NB4 (cell line): ENCODE data around the gene TMEM192.
"Not testable (repeated sequence)": the region's sequence is repeated elsewhere in the genome, so short reads cannot be mapped to it uniquely, and the experiment has no call there.

Source experiments
- DNase-seq: peaks from one replicate; pipeline ENCODE4 v3.0.0; 2010; ENCODE audit warnings: low read depth
- H3K4me3 ChIP-seq: one replicate; pipeline ENCODE4 v1.5.1; 2011; ENCODE audit warnings: mild to moderate bottlenecking, low read depth, low read length, moderate library complexity
- CTCF ChIP-seq: IDR thresholded peaks from one replicate; pipeline ENCODE4 v1.5.1; 2012; ENCODE audit warnings: low read depth, low read length
- MAX ChIP-seq: IDR thresholded peaks from 2 replicates; pipeline ENCODE4 v1.6.1; 2011; ENCODE audit warnings: low read depth, low read length
- MYC ChIP-seq: IDR thresholded peaks from 2 replicates; pipeline ENCODE4 v1.6.1; 2011; ENCODE audit warnings: low read depth, low read length
- POLR2A ChIP-seq: IDR thresholded peaks from 2 replicates; pipeline ENCODE4 v1.6.1; 2011; ENCODE audit warnings: mild to moderate bottlenecking; ENCODE audit not compliant: insufficient read length; ENCODE audit errors: extremely low read depth

The TMEM192 gene

GRCh38 chr4:165129924-165130323, 17.3 kb upstream of the TMEM192 start:
- no peak overlapping the region for H3K4me3 ChIP-seq
- no peak for DNase-seq
- TF ChIP-seq CTCF (no peak), POLR2A (no peak), MYC (no peak), MAX (no peak)

GRCh38 chr4:165125869-165126499, 13.3 kb upstream of the TMEM192 start:
- DNase-seq, H3K4me3 ChIP-seq: not testable (repeated sequence)

GRCh38 chr4:165124488-165124887, 11.8 kb upstream of the TMEM192 start:
- DNase-seq: peak; percentile 12
- no peak for TF ChIP-seq CTCF
- TF ChIP-seq POLR2A: no peak
- TF ChIP-seq MAX: no peak
- no peak for TF ChIP-seq MYC
- H3K4me3 ChIP-seq: no peak overlapping the region

- no peak overlapping the region for H3K4me3 ChIP-seq
- DNase-seq: no peak
- TF ChIP-seq MYC (no peak), MAX (no peak), CTCF (no peak), POLR2A (no peak)
Measured at GRCh38 chr4:165118256-165118909, 5.7 kb upstream of the TMEM192 start.

- no peak overlapping the region for H3K4me3 ChIP-seq
- TF ChIP-seq POLR2A (no peak), MAX (no peak), MYC (no peak), CTCF (no peak)
- no peak for DNase-seq
Measured at GRCh38 chr4:165115301-165115700, 2.6 kb upstream of the TMEM192 start.

- TF ChIP-seq MYC: no peak
- no peak for TF ChIP-seq POLR2A
- TF ChIP-seq MAX: no peak
- no peak for TF ChIP-seq CTCF
- H3K4me3 ChIP-seq: peak overlapping the region; percentile 82
- no peak for DNase-seq
Measured at GRCh38 chr4:165111906-165112367, 723 bp downstream of the TMEM192 start.
